ENCODE measurements around the gene ENDOU. TPM values are rescaled to one million over a fixed set of nuclear protein-coding genes. Genes with fewer than 3 reads are reported as not detected.
A peak's percentile ranks its signal among the peaks of the same experiment; 100 is the strongest.

Gene ENDOU
- polyA plus RNA-seq, 4 donors: 0.30 to 2.1 TPM; not detected in 2

DNA sequence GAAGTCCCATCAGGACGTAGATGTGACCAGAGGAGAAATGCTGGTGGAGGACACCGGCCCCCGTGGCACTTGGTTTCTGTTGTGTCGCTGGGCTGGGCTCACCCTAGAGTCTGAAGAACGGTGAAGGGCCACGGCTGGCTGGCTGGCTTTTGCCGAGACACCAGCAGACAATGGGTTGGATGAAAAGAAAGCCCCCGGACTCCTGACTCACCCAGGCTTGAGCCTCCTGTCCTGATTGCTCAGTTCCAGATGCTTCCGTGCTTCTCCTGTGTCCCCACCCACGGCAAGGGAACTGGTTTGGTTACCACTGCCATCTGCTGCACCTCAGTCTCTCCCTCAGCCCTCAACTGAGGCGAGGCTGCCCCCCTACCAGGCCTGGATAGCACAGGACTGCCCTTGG is 10.4 kb upstream of the ENDOU start:
- DNase-seq: no peak

GRCh38 chr12:47734725-47735480 is 9.6 kb upstream of the ENDOU start:
- peak overlapping the region in 2 of 3 donors; percentile 1 to 63 for H3K27ac ChIP-seq (ENCODE audit: low read depth in 1 of 3, low read length in 2 of 3)
- H3K4me1 ChIP-seq (ENCODE audit: control insufficient read depth in 3 of 3, insufficient read depth in 2 of 3, low read depth in 1 of 3, low read length in 2 of 3): peaks cover 0 to 13% (median 4%) of the 10 kb centered on the region in 3 donors
- no peaks in the 10 kb centered on the region for H3K27me3 ChIP-seq (ENCODE audit: control insufficient read depth in 3 of 3, insufficient read depth in 3 of 3, low read length in 3 of 3)
- 71 to 84% (median 84%) methylated on average over 11 to 12 of the region's 12 CpGs for WGBS, 3 donors
- no peak for FAIRE-seq
- H3K4me3 ChIP-seq (ENCODE audit: low read depth in 1 of 3, low read length in 3 of 3): no peak overlapping the region
- H3K9me3 ChIP-seq (ENCODE audit: control insufficient read depth in 2 of 2, insufficient read depth in 1 of 2, low read depth in 1 of 2, low read length in 1 of 2): no peaks in the 10 kb centered on the region
- no peaks in the 10 kb centered on the region for H3K36me3 ChIP-seq (ENCODE audit: control insufficient read depth in 3 of 3, insufficient read depth in 2 of 3, low read depth in 1 of 3, low read length in 3 of 3)
- no peak for DNase-seq

More for the DNA sequence above, 10.4 kb upstream of the ENDOU start:
- Histone ChIP-seq H3K27me3 (ENCODE audit: control insufficient read depth in 3 of 3, insufficient read depth in 3 of 3, low read length in 3 of 3) (no peaks in the 10 kb centered on the region), H3K4me3 (ENCODE audit: low read depth in 1 of 3, low read length in 3 of 3) (no peak overlapping the region), H3K4me1 (ENCODE audit: control insufficient read depth in 3 of 3, insufficient read depth in 2 of 3, low read depth in 1 of 3, low read length in 2 of 3) (peaks cover 0 to 13% (median 4%) of the 10 kb centered on the region in 3 donors), H3K27ac (ENCODE audit: low read depth in 1 of 3, low read length in 2 of 3) (peak overlapping the region in 2 of 3 donors; percentile 37 to 63), H3K36me3 (ENCODE audit: control insufficient read depth in 3 of 3, insufficient read depth in 2 of 3, low read depth in 1 of 3, low read length in 3 of 3) (no peaks in the 10 kb centered on the region), H3K9me3 (ENCODE audit: control insufficient read depth in 2 of 2, insufficient read depth in 1 of 2, low read depth in 1 of 2, low read length in 1 of 2) (no peaks in the 10 kb centered on the region)
- FAIRE-seq: no peak
- 80 to 91% (median 85%) methylated on average over 11 of the region's 11 CpGs for WGBS, 3 donors

DNA sequence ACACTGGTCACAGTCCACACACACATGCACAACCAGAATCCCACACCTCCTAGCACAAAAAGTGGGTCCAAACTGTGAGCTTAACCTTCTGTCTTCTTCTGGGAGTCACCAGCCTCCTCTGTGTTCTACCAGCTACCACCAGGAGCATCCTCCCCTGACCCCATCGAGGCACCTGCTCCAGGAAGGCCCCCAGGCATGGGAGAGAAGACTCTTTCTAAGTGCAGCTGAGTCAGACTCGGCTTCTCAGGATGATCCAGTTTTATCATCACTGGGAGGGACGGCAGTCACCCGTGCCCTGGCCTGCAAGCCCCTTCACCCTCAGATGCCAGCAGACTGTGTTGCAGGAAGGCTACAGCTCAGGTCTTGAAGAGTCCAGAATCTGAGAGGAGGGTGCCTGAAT is 7.9 kb upstream of the ENDOU start:
- WGBS, 3 donors: 85 to 88% (median 87%) methylated on average over 4 of the region's 4 CpGs
- DNase-seq (no peak), FAIRE-seq (no peak)
- Histone ChIP-seq H3K9me3 (ENCODE audit: control insufficient read depth in 2 of 2, insufficient read depth in 1 of 2, low read depth in 1 of 2, low read length in 1 of 2) (no peaks in the 10 kb centered on the region), H3K36me3 (ENCODE audit: control insufficient read depth in 3 of 3, insufficient read depth in 2 of 3, low read depth in 1 of 3, low read length in 3 of 3) (no peaks in the 10 kb centered on the region), H3K27me3 (ENCODE audit: control insufficient read depth in 3 of 3, insufficient read depth in 3 of 3, low read length in 3 of 3) (no peaks in the 10 kb centered on the region), H3K4me1 (ENCODE audit: control insufficient read depth in 3 of 3, insufficient read depth in 2 of 3, low read depth in 1 of 3, low read length in 2 of 3) (peaks cover 0 to 13% (median 4%) of the 10 kb centered on the region in 3 donors), H3K4me3 (ENCODE audit: low read depth in 1 of 3, low read length in 3 of 3) (no peak overlapping the region), H3K27ac (ENCODE audit: low read depth in 1 of 3, low read length in 2 of 3) (no peak overlapping the region)

DNA sequence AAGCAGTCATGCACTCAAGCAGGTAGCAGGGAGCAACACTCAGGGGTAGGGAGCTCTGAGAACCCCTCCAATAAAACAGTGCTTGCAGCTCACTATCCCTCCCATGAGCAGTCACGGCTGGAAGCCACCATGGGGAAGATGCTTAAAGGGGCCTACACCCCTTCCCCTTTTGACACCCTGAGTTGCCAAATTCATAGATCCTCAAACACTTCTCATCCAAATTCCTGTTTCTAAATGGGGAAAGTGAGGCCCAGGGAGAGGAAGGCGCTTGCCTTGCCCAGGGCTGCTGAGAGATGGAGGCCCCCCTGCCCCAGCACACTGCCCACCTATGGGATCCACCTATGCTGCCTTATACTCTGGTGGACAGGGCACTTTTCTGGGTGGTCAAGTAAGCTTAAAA is 7.2 kb upstream of the ENDOU start:
- no peak for DNase-seq
- WGBS, 3 donors: 77 to 89% (median 83%) methylated on average over 2 of the region's 2 CpGs
- H3K4me1 ChIP-seq (ENCODE audit: control insufficient read depth in 3 of 3, insufficient read depth in 2 of 3, low read depth in 1 of 3, low read length in 2 of 3): peaks cover 0 to 13% (median 4%) of the 10 kb centered on the region in 3 donors
- no peaks in the 10 kb centered on the region for H3K36me3 ChIP-seq (ENCODE audit: control insufficient read depth in 3 of 3, insufficient read depth in 2 of 3, low read depth in 1 of 3, low read length in 3 of 3)
- no peak overlapping the region for H3K4me3 ChIP-seq (ENCODE audit: low read depth in 1 of 3, low read length in 3 of 3)
- no peak overlapping the region for H3K27ac ChIP-seq (ENCODE audit: low read depth in 1 of 3, low read length in 2 of 3)
- no peaks in the 10 kb centered on the region for H3K9me3 ChIP-seq (ENCODE audit: control insufficient read depth in 2 of 2, insufficient read depth in 1 of 2, low read depth in 1 of 2, low read length in 1 of 2)
- no peaks in the 10 kb centered on the region for H3K27me3 ChIP-seq (ENCODE audit: control insufficient read depth in 3 of 3, insufficient read depth in 3 of 3, low read length in 3 of 3)
- no peak for FAIRE-seq

DNA sequence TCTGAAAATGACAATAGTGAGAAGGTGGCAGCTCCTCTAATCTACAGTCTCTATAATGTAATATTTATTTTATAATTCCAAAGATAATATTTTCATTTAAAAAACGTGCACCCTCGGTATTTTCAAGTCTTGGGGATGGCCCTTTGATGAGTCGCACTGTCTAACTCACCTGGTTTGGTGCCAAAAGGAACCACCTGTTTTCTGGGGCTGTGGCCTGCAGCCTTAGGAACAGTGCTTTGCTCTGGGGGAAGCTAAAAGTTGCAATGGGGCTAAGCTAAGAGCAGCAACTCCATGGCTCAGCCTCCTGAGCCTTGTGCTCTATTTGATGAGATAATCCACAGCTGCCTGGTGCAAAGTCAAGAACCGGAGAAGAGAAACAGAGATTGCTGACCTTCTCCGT is 6.4 kb upstream of the ENDOU start:
- Histone ChIP-seq H3K4me1 (ENCODE audit: control insufficient read depth in 3 of 3, insufficient read depth in 2 of 3, low read depth in 1 of 3, low read length in 2 of 3) (peaks cover 0 to 12% (median 4%) of the 10 kb centered on the region in 3 donors), H3K27ac (ENCODE audit: low read depth in 1 of 3, low read length in 2 of 3) (no peak overlapping the region), H3K36me3 (ENCODE audit: control insufficient read depth in 3 of 3, insufficient read depth in 2 of 3, low read depth in 1 of 3, low read length in 3 of 3) (no peaks in the 10 kb centered on the region), H3K4me3 (ENCODE audit: low read depth in 1 of 3, low read length in 3 of 3) (no peak overlapping the region), H3K27me3 (ENCODE audit: control insufficient read depth in 3 of 3, insufficient read depth in 3 of 3, low read length in 3 of 3) (no peaks in the 10 kb centered on the region), H3K9me3 (ENCODE audit: control insufficient read depth in 2 of 2, insufficient read depth in 1 of 2, low read depth in 1 of 2, low read length in 1 of 2) (no peaks in the 10 kb centered on the region)
- no peak for DNase-seq
- 59 to 77% (median 69%) methylated on average over 5 of the region's 5 CpGs for WGBS, 3 donors
- FAIRE-seq: no peak

DNA sequence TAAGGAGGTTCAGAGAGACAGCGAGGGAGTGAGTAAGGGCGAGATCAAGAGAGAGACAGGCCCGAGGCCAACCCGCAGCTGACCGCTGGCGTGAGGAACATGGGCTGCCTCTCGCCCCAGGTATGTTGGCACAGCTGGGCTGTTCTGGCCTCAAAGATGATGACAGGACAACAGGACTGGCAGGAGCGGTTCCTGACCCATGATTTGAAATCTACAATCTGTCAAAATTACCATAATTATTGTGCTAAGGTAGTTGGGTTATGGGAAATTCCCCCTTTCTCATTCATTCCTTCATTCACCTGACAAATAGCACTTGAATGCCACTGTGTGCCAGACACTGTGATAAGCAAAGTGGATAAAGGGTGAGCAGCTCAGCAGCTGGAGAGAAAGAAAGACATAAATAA is 5.1 kb upstream of the ENDOU start:
- Histone ChIP-seq H3K36me3 (ENCODE audit: control insufficient read depth in 3 of 3, insufficient read depth in 2 of 3, low read depth in 1 of 3, low read length in 3 of 3) (no peaks in the 10 kb centered on the region), H3K4me3 (ENCODE audit: low read depth in 1 of 3, low read length in 3 of 3) (no peak overlapping the region), H3K27ac (ENCODE audit: low read depth in 1 of 3, low read length in 2 of 3) (no peak overlapping the region), H3K27me3 (ENCODE audit: control insufficient read depth in 3 of 3, insufficient read depth in 3 of 3, low read length in 3 of 3) (no peaks in the 10 kb centered on the region), H3K9me3 (ENCODE audit: control insufficient read depth in 2 of 2, insufficient read depth in 1 of 2, low read depth in 1 of 2, low read length in 1 of 2) (no peaks in the 10 kb centered on the region), H3K4me1 (ENCODE audit: control insufficient read depth in 3 of 3, insufficient read depth in 2 of 3, low read depth in 1 of 3, low read length in 2 of 3) (peaks cover 0 to 3% (median 0%) of the 10 kb centered on the region in 3 donors)
- DNase-seq (no peak), FAIRE-seq (no peak)
- WGBS, 3 donors: 71 to 87% (median 83%) methylated on average over 8 of the region's 8 CpGs

GRCh38 chr12:47729233-47729632 is 3.9 kb upstream of the ENDOU start:
- Histone ChIP-seq H3K27ac (ENCODE audit: low read depth in 1 of 3, low read length in 2 of 3) (no peak overlapping the region), H3K4me1 (ENCODE audit: control insufficient read depth in 3 of 3, insufficient read depth in 2 of 3, low read depth in 1 of 3, low read length in 2 of 3) (no peaks in the 10 kb centered on the region), H3K4me3 (ENCODE audit: low read depth in 1 of 3, low read length in 3 of 3) (no peak overlapping the region), H3K36me3 (ENCODE audit: control insufficient read depth in 3 of 3, insufficient read depth in 2 of 3, low read depth in 1 of 3, low read length in 3 of 3) (no peaks in the 10 kb centered on the region), H3K9me3 (ENCODE audit: control insufficient read depth in 2 of 2, insufficient read depth in 1 of 2, low read depth in 1 of 2, low read length in 1 of 2) (no peaks in the 10 kb centered on the region), H3K27me3 (ENCODE audit: control insufficient read depth in 3 of 3, insufficient read depth in 3 of 3, low read length in 3 of 3) (no peaks in the 10 kb centered on the region)
- no peak for DNase-seq
- WGBS, 3 donors: 66 to 73% (median 68%) methylated on average over 3 of the region's 3 CpGs
- FAIRE-seq: no peak

DNA sequence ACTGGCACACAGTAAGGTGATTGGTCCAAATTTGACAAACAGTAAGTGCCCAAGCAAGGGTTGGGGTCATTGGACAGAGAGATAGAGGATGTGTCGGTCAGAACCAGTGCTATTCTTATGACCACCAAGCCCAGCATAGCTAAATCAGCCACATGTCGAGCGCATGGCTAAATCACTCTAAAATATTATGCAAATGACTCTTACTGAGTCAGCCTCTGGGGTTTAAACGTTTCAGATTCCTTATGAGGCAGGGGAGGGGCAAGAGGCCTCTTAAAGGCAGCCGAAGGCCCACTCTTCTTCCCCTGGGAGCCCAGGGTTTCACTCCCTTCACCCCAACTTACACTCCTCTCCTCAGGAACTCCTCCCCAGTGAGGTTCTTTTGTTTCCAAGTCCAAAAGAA is 603 bp upstream of the ENDOU start:
- Histone ChIP-seq H3K9me3 (ENCODE audit: control insufficient read depth in 2 of 2, insufficient read depth in 1 of 2, low read depth in 1 of 2, low read length in 1 of 2) (no peaks in the 10 kb centered on the region), H3K36me3 (ENCODE audit: control insufficient read depth in 3 of 3, insufficient read depth in 2 of 3, low read depth in 1 of 3, low read length in 3 of 3) (peaks cover 0 to 10% (median 0%) of the 10 kb centered on the region in 3 donors), H3K4me3 (ENCODE audit: low read depth in 1 of 3, low read length in 3 of 3) (no peak overlapping the region), H3K4me1 (ENCODE audit: control insufficient read depth in 3 of 3, insufficient read depth in 2 of 3, low read depth in 1 of 3, low read length in 2 of 3) (no peaks in the 10 kb centered on the region), H3K27me3 (ENCODE audit: control insufficient read depth in 3 of 3, insufficient read depth in 3 of 3, low read length in 3 of 3) (no peaks in the 10 kb centered on the region), H3K27ac (ENCODE audit: low read depth in 1 of 3, low read length in 2 of 3) (no peak overlapping the region)
- DNase-seq (no peak), FAIRE-seq (no peak)
- WGBS, 3 donors: 59 to 70% (median 67%) methylated on average over 5 of the region's 5 CpGs
